HAP-1 (cell line): ENCODE results near the gene ZNF444.
"Not testable (repeated sequence)": the region's sequence is repeated elsewhere in the genome, so short reads cannot be mapped to it uniquely, and the experiment has no call there.

Source experiments
- DNase-seq, 2 experiments: peaks; one replicate each; pipeline ENCODE4 v3.0.0-alpha.2; 2016 to 2020; ENCODE audit warnings: low spot score in 2 of 2
- H3K27me3 ChIP-seq: fragments of 250-450 bp; sonication (Bioruptor Pico); 2 replicates; pipeline ENCODE4 v1.5.1; 2020; ENCODE audit warnings: low read depth, mild to moderate bottlenecking, moderate library complexity
- H3K36me3 ChIP-seq: fragments of 250-450 bp; sonication (Bioruptor Pico); replicated peaks from 2 replicates; pipeline ENCODE4 v1.5.1; 2020; ENCODE audit warnings: mild to moderate bottlenecking
- H3K4me1 ChIP-seq: fragments of 250-450 bp; sonication (Bioruptor Pico); 2 replicates; pipeline ENCODE4 v1.5.1; 2020; ENCODE audit warnings: mild to moderate bottlenecking
- H3K4me3 ChIP-seq: fragments of 250-450 bp; sonication (Bioruptor Pico); 2 replicates; pipeline ENCODE4 v1.5.1; 2020; ENCODE audit warnings: mild to moderate bottlenecking, moderate library complexity
- H3K9me3 ChIP-seq: fragments of 250-450 bp; sonication (Bioruptor Pico); 2 replicates; pipeline ENCODE4 v1.5.1; 2020; ENCODE audit warnings: mild to moderate bottlenecking, moderate library complexity
- in situ Hi-C: fragments of 300-500 bp; cut with MboI; formaldehyde crosslinking; loops from 3 replicates; pipeline ENCODE4 v1.14.3; 2020; ENCODE audit warnings: low sequenced_read_pairs, inconsistent platforms, mixed read lengths

ZNF444 gene

DNA sequence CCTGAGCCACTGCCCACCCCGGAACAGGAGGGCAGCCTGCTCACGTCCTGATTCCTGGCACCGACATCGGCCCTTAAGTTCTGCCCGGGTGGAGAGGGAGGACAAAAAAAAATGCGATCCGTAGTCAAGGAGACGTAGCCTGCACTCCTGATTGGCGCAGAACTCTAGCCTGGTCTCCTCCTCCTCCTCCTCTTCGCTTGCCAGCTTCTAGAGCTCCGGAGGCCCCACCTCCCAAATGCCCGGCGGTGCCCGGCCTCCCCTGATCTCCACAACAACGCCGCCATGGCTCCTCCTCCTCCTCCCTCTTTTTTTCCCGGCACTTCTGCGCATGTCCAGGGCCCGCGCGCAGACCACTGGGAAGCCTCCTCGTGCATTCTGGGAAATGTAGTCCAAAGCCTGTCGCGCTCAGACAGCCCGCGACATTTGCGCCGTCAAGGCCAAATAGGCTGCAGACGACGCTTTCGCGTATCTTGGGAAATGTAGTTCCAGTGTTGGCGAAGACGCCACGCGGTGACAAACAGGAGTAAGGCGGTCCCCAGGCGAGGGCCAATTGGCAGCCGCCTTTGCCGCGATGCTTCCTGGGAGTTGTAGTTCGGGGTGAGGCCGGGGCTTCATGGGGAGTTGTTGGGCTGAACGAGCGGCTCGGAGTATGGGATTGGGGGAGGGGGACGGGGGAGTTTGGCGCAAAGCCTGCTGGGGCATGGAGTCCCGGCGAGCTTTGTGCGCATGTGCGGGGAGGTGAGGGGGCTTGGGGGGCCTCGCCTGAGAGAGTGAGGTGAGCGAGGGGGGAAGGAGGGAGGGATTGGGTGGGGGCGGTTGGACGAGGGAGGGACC lies at the start of gene ZNF444:
ZNF444 (plus strand) TSS at position 705 of the 834 bp plus-strand sequence. CDS start 5,625 bp downstream, outside the sequence.
- DNase-seq = peak; percentile 98 to 99
- no peaks in the 10 kb centered on the region for H3K36me3 ChIP-seq
- in situ Hi-C loops = no loop called here
- H3K9me3 ChIP-seq = no peaks in the 10 kb centered on the region
- no peaks in the 10 kb centered on the region for H3K27me3 ChIP-seq
- peak within 1 kb of the TSS; percentile 42 for H3K4me3 ChIP-seq
- peaks cover 5% of the 10 kb centered on the region for H3K4me1 ChIP-seq

DNA sequence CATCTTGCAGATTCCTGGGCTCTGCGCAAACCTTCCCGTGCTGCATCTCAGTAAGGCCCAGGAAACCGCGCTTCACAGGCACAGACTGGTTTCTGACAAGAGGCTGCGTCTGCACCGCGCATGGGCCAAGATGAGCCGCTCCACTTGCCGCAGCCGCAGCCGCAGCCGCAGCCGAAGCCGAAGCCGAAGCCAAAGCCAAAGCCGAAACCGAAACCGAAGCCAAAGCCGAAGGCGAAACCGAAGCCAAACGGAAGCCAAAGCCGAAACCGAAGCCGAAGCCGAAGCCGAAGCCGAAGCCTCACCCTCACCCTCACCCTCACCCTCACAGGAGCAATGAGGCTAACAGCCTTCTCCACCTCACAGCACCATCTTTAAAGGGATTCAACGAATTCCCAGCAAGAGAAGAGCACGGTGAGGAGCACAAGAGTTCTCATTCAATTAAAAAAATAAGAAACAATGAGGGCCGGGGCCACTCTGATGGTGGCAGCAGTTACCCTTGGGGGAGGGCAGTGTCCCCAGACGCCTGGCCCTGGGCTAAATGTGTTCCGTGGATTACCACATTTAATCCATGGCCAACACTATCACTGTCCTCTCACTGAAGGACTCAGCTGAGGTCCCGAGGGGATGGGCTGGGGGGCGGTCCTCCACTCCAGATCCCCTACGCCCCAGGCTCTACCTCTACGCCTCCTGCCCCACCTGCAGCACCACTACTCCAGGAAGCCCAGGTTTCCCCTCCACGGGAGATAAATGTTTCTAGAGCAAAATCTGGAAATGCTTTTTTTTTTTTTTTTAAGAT lies 49.1 kb upstream of the ZNF444 start:
- in situ Hi-C loops = no loop called here
- no peaks in the 10 kb centered on the region for H3K27me3 ChIP-seq
- no peak overlapping the region for H3K4me3 ChIP-seq
- no peaks in the 10 kb centered on the region for H3K9me3 ChIP-seq
- DNase-seq = no peak
- H3K4me1 ChIP-seq = no peaks in the 10 kb centered on the region
- peaks cover 26% of the 10 kb centered on the region for H3K36me3 ChIP-seq

DNA sequence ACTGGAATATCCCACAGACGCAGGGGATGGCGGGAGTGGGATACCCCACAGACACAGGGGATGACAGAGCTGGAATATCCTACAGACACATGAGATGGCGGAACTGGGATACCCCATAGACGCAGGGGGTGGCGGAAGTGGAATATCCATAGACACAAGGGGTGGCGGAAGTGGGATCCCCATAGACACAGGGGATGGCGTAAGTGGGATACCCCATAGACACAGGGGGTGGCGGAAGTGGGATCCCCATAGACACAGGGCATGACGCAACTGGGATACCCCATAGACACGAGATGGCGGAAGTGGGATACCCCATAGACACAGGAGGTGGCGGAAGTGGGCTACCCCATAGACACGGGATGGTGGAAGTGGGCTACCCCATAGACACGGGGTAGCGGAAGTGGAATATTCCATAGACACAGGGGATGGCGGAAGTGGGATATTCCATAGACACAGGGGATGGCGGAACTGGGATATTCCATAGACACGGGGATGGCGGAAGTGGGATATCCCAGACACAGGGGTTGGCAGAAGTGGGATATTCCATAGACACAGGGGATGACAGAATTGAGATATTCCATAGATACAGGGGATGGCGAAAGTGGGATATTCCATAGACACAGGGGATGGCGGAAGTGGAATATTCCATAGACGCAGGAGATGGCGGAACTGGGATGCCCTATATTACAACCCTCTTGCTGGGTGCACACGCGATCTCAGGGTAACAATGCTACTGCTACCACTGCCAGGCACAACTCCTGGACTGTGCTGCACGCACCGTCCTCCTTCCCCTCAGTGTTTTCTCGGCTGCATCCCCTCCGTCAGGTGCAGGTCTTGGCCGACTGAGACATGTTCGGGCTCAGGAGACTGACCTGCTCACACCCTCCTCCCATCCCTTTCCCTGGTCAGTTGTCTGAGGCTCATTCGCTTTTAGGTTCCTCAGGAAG lies 48.1 kb upstream of the ZNF444 start:
- Histone ChIP-seq H3K4me1 (no peaks in the 10 kb centered on the region), H3K27me3 (no peaks in the 10 kb centered on the region), H3K4me3 (no peak overlapping the region), H3K9me3 (no peaks in the 10 kb centered on the region), H3K36me3 (peaks cover 26% of the 10 kb centered on the region)
- in situ Hi-C loops = no loop called here
- DNase-seq = no peak

DNA sequence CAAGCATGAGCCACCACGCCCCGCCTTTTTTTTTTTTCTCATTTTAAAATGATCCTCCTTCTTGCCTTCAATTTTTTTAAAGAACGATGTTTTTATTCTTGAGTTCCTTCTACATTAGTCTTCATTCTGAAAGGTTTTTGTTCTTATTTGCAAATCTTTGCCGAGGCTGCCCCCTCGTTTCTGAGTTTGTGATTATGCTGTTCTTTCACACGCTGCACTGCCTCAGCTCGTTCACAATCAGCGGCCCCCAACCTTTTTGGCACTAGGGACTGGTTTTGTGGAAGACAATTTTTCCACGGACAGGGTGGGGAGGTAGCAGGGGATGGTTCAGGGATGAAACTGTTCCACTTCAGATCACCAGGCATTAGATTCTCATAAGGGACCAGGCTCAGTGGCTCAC lies 46.6 kb upstream of the ZNF444 start:
- peaks cover 24% of the 10 kb centered on the region for H3K36me3 ChIP-seq
- no peaks in the 10 kb centered on the region for H3K9me3 ChIP-seq
- no peak overlapping the region for H3K4me3 ChIP-seq
- no peak for DNase-seq
- in situ Hi-C loops = no loop called here
- H3K27me3 ChIP-seq = no peaks in the 10 kb centered on the region
- H3K4me1 ChIP-seq = no peaks in the 10 kb centered on the region

DNA sequence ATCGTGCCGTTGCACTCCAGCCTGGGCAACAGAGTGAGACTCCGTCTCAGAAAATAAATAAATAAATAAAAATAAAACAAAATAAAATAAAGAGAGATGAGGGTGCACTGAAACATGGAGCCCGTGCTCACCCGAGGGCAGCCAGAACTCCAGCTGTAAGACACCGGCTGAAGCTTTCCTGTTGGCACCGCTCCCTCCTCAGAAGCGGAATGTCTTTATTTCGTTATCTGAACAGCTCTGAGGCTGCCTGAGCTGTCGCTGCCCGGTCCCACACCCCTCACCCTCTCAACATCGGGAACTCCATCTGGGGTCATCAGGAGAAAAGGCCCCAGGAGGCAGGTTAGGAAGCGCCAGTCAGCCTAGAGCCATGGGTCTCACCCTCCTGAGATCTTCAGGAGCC lies 44.4 kb upstream of the ZNF444 start:
- Histone ChIP-seq H3K27me3 (no peaks in the 10 kb centered on the region), H3K4me1 (no peaks in the 10 kb centered on the region), H3K36me3 (peaks cover 23% of the 10 kb centered on the region), H3K4me3 (no peak overlapping the region), H3K9me3 (no peaks in the 10 kb centered on the region)
- in situ Hi-C loops = loop anchor here (5.0 kb wide), 1 partner anchor 71 kb away; no protein-coding TSS in a partner anchor
- DNase-seq = no peak

DNA sequence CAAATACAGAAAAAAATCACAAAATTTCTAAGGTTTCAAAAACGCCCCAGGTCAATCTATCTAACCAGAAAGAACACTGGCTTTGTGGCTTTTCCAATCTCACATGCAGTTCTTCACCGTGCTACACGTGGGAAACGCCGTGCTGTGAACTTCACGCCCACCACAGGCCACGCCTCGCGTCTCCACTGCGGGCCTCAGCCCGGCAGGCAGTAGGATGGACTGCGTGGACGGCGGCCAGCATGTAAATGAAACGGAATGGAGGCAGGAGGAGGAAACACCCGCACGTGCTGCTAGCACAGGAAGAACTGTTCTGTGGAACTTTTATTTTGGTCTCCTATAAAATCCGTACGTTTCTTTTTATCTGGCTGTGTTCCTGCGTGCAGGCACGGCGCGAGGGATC lies 43.8 kb upstream of the ZNF444 start:
- no peak for DNase-seq
- Histone ChIP-seq H3K9me3 (no peaks in the 10 kb centered on the region), H3K36me3 (peaks cover 27% of the 10 kb centered on the region), H3K4me1 (no peaks in the 10 kb centered on the region), H3K4me3 (no peak overlapping the region), H3K27me3 (no peaks in the 10 kb centered on the region)
- in situ Hi-C loops = loop anchor here (5.0 kb wide), 1 partner anchor 70 kb away; no protein-coding TSS in a partner anchor

DNA sequence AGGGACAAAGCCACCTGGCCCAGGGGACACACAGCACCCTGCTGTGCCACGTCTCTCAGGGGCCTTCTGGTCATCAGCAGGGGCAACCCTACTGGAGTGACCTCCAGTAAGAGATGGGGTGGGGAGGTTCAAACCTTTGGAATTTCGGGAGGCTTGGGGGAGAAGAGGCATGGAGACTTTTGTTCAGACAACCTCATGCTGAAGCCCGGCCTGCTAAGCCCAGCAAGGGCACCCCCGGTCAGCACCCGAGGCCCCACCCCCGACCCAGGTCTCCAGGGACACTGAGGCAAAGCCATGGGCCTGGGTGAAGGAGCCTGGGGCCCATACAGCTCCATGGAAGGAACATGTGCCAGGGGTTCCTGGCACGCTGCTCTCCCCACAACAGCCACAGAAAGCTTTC lies 43.3 kb upstream of the ZNF444 start:
- no peak for DNase-seq
- H3K36me3 ChIP-seq = peaks cover 31% of the 10 kb centered on the region
- no peaks in the 10 kb centered on the region for H3K9me3 ChIP-seq
- H3K27me3 ChIP-seq = no peaks in the 10 kb centered on the region
- in situ Hi-C loops = loop anchor here (5.0 kb wide), 1 partner anchor 70 kb away; no protein-coding TSS in a partner anchor
- H3K4me1 ChIP-seq = no peaks in the 10 kb centered on the region
- H3K4me3 ChIP-seq = no peak overlapping the region

DNA sequence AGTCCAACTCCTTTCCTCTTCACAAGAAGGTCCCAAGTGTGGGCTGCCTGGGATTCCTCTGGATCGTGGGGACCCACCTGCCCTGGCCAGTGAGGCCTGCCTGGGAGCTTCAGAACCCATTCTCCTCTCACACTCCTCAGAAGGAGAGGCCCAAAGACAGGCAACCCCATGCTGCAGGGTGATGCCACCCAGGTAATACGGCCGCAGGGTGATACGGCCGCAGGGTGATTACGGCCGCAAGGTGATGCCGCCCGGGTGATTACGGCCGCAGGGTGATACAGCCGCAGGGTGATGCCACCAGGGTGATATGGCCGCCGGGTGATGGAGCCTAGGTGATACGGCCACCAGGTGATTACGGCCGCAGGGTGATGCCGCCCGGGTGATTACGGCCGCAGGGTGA lies 42.9 kb upstream of the ZNF444 start:
- not testable (repeated sequence) for H3K4me3 ChIP-seq, H3K27me3 ChIP-seq, H3K4me1 ChIP-seq, DNase-seq, H3K9me3 ChIP-seq
- peaks cover 31% of the 10 kb centered on the region for H3K36me3 ChIP-seq
- in situ Hi-C loops = loop anchor here (5.0 kb wide), 1 partner anchor 69 kb away; no protein-coding TSS in a partner anchor

DNA sequence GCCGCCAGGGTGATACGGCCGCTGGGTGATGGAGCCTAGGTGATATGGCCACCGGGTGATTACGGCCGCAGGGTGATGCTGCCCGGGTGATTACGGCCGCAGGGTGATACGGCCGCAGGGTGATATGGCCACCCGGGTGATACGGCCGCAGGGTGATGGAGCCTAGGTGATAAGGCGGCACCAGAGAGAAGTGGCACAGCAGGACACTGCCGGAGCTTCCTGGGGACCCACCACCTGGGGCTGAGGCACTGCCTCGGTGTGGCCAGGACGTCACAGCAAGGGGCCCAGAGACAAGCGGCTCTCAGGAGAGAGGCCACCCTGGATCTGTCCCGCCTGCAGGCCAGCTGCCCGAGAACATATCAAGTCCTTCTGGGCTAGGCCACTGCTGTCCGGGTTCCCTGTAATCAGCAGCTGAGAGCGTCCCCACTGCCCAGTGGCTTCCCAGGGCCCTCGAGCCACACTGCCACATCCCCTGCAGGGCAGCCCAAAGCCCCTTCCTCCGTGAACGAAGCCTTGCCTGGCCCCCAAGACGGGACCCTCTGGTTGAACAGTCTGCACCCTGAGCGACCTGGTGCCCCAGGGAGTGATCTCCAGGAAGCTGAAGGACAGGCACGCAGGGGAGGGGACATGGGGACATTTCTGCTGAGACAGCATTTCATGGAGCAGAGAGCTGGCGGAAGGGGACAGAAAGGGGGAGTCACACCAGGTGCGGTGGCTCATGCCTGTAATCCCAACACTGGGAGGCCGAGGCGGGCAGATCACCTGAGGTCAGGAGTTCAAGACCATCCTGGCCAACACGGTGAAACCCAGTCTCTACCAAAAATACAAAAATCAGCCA lies 42.1 kb upstream of the ZNF444 start:
- no peaks in the 10 kb centered on the region for H3K9me3 ChIP-seq

DNA sequence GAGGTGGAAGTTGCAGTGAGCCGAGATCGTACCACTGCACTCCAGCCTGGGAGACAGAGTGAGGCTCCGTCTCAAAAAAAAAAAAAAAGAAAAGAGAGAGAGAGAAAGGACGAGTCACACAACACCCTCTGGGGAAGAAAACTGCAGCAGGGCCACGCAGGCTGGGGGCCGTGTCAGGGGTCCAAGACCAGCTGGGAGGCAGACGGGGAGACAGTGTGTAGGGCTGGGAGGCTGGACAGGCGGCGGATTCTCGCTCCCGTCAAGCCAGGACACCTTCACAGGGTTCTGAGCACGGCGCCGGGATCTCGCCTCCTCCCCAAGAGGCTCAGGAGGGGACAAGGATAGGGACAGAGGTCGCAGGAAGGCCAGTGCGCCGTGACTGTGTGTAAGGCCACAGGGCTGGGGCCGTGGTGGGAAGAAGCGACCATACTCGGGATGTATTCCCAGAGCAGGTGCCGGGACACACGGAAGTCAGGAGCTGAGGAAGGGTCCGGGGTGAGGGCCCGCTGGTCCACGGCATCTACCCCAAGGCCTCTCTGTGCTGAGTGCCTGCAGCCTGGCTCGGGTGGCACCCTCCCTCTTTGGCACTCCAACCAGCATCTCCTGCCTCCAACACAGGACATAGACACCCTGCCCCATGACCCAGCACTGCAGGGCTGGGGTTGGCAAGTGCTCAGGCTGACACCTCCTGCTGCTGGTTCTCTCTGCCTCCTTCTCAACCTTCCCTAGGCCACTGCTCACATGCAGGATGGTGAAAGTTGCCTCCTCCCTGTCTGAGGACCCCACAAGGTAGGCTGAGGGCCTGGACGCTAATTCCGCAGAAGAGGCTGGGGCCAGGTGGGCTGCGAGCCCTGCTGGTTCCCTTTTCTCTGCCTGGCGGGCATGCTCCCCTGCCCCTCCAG lies 41.2 kb upstream of the ZNF444 start:
- Histone ChIP-seq H3K36me3 (peaks cover 30% of the 10 kb centered on the region), H3K4me1 (no peaks in the 10 kb centered on the region), H3K9me3 (no peaks in the 10 kb centered on the region), H3K27me3 (no peaks in the 10 kb centered on the region), H3K4me3 (no peak overlapping the region)
- in situ Hi-C loops = loop anchor here (5.0 kb wide), 1 partner anchor 67 kb away; no protein-coding TSS in a partner anchor
- no peak for DNase-seq

More for the DNA sequence above, 42.1 kb upstream of the ZNF444 start:
- no peak overlapping the region for H3K4me3 ChIP-seq
- H3K27me3 ChIP-seq = no peaks in the 10 kb centered on the region
- in situ Hi-C loops = loop anchor here (5.0 kb wide), 1 partner anchor 68 kb away; no protein-coding TSS in a partner anchor
- no peak for DNase-seq
- no peaks in the 10 kb centered on the region for H3K4me1 ChIP-seq
- H3K36me3 ChIP-seq = peaks cover 31% of the 10 kb centered on the region

DNA sequence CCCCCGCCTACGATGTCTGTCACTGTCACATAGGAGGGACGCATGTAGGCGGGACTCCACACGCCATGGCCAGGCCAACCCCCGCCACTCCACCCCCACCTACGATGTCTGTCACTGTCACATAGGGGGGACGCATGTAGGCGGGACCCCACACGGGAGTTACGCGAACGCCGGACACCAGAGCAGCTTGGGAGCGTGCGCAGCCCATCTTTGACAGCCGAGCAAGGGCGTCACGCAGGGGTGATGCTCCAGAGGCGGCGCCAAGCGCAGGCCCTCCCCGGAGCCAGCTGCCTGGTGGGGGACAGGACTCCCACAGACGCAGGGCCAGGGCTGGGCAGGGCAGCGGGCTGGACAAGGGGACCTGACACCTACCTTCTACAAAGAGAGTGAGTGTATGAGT lies 40.0 kb upstream of the ZNF444 start:
- Histone ChIP-seq H3K36me3 (peaks cover 22% of the 10 kb centered on the region), H3K27me3 (no peaks in the 10 kb centered on the region), H3K4me1 (no peaks in the 10 kb centered on the region), H3K4me3 (no peak overlapping the region), H3K9me3 (no peaks in the 10 kb centered on the region)
- in situ Hi-C loops = no loop called here
- no peak for DNase-seq
